Sigmoid colon (tissue), 4 donors: Measurements from ENCODE around the gene LTB.

ENCODE experiments used
- CTCF ChIP-seq, 4 experiments: fragments of 450-650 bp in 3 of 4; fragments of 200-600 bp in 1 of 4; IDR thresholded peaks; one replicate each; pipeline ENCODE4 v1.5.1; 2016 to 2019; ENCODE audit warnings: antibody characterized with exemption in 4 of 4, mild to moderate bottlenecking in 3 of 4, moderate library complexity in 2 of 4
- EP300 ChIP-seq, 4 donors: sonication (generic); formaldehyde crosslinking; IDR thresholded peaks; one replicate each; pipeline ENCODE4 v1.6.1; 2017; ENCODE audit warnings: antibody characterized with exemption in 4 of 4
- POLR2A ChIP-seq, 2 donors: fragments of 450-650 bp; IDR thresholded peaks; one replicate each; pipeline ENCODE4 v1.6.1; 2016; ENCODE audit warnings: antibody characterized with exemption in 2 of 2, mild to moderate bottlenecking in 2 of 2, moderate library complexity in 2 of 2
- POLR2AphosphoS5 ChIP-seq, 4 donors: sonication (generic); formaldehyde crosslinking; IDR thresholded peaks; one replicate each; pipeline ENCODE4 v1.6.1; 2017; ENCODE audit warnings: antibody characterized with exemption in 4 of 4

GRCh38 chr6:31586599-31587281 lies 4.5 kb upstream of the LTB start:
- TF ChIP-seq POLR2A (IDR thresholded peaks at IDR 0.05), result no peak
- no peak for TF ChIP-seq CTCF (IDR thresholded peaks at IDR 0.05)
- no peak for TF ChIP-seq POLR2AphosphoS5 (IDR thresholded peaks at IDR 0.05)
- TF ChIP-seq EP300 (IDR thresholded peaks at IDR 0.05), result no peak
